Activated CD8-positive, alpha-beta memory T cell treated with anti-CD3 and anti-CD28 coated beads, Interleukin-2, amount 50 U/mL, for 24 hours (primary cell): ENCODE data around the gene FRAS1.
"Not testable (repeated sequence)": the region's sequence is repeated elsewhere in the genome, so short reads cannot be mapped to it uniquely, and the experiment has no call there.

Source experiments
- DNase-seq: peaks from one replicate; pipeline ENCODE4 v3.0.0-alpha.2; 2020; ENCODE audit errors: extremely low read depth

Gene FRAS1

GRCh38 chr4:78439328-78439727 is 382.2 kb downstream of the FRAS1 start:
- no peak for DNase-seq

GRCh38 chr4:78441756-78442155 is 384.6 kb downstream of the FRAS1 start:
- no peak for DNase-seq

- no peak for DNase-seq
Observed at GRCh38 chr4:78446619-78447018, 389.5 kb downstream of the FRAS1 start.

- DNase-seq = no peak
Observed at GRCh38 chr4:78451407-78451806, 394.3 kb downstream of the FRAS1 start.

- DNase-seq = no peak
Observed at GRCh38 chr4:78454016-78454415, 396.9 kb downstream of the FRAS1 start.

GRCh38 chr4:78457751-78458150 is 400.6 kb downstream of the FRAS1 start:
- no peak for DNase-seq

GRCh38 chr4:78459327-78459726 is 402.2 kb downstream of the FRAS1 start:
- no peak for DNase-seq

GRCh38 chr4:78460368-78460767 is 403.2 kb downstream of the FRAS1 start:
- DNase-seq = no peak

GRCh38 chr4:78464265-78464664 is 407.1 kb downstream of the FRAS1 start:
- DNase-seq = no peak

- DNase-seq = not testable (repeated sequence)
Observed at GRCh38 chr4:78467223-78467622, 410.1 kb downstream of the FRAS1 start.

- DNase-seq = no peak
Observed at GRCh38 chr4:78468272-78468671, 411.1 kb downstream of the FRAS1 start.

GRCh38 chr4:78476108-78476704 is 419.1 kb downstream of the FRAS1 start:
- no peak for DNase-seq

GRCh38 chr4:78477276-78477675 is 420.2 kb downstream of the FRAS1 start:
- DNase-seq = no peak

- no peak for DNase-seq
Observed at GRCh38 chr4:78478523-78478922, 421.4 kb downstream of the FRAS1 start.

- DNase-seq = no peak
Observed at GRCh38 chr4:78480286-78480685, 423.2 kb downstream of the FRAS1 start.

GRCh38 chr4:78481180-78481579 is 424.1 kb downstream of the FRAS1 start:
- DNase-seq = no peak

- DNase-seq = no peak
Observed at GRCh38 chr4:78482281-78482680, 425.2 kb downstream of the FRAS1 start.

GRCh38 chr4:78483811-78484210 is 426.7 kb downstream of the FRAS1 start:
- no peak for DNase-seq

- no peak for DNase-seq
Observed at GRCh38 chr4:78484574-78484973, 427.5 kb downstream of the FRAS1 start.

- no peak for DNase-seq
Observed at GRCh38 chr4:78493731-78494130, 436.6 kb downstream of the FRAS1 start.

GRCh38 chr4:78496021-78496643 is 439.0 kb downstream of the FRAS1 start:
- no peak for DNase-seq

GRCh38 chr4:78506260-78506659 is 449.1 kb downstream of the FRAS1 start:
- not testable (repeated sequence) for DNase-seq

GRCh38 chr4:78509043-78509442 is 451.9 kb downstream of the FRAS1 start:
- no peak for DNase-seq

GRCh38 chr4:78510108-78510507 is 453.0 kb downstream of the FRAS1 start:
- DNase-seq = no peak
